K562 (cell line): ENCODE data around the gene HJV. TPM values are rescaled to one million over a fixed set of nuclear protein-coding genes. Genes with fewer than 3 reads are reported as not detected.

Experiments used
- CBX3 ChIP-seq, 2 experiments: IDR thresholded peaks; 1 replicate in 1 of 2; 2 replicates in 1 of 2; pipeline ENCODE4 v1.6.1; 2012; ENCODE audit warnings: inconsistent platforms in 2 of 2, low read length in 2 of 2, borderline replicate concordance in 1 of 2, control low read depth in 1 of 2
- ETV5 ChIP-seq: sonication (generic); formaldehyde crosslinking; IDR thresholded peaks from 2 replicates; pipeline ENCODE4 v1.4.0; 2020; ENCODE audit warnings: low read depth, mild to moderate bottlenecking, missing genetic modification reagents
- FOSL1 ChIP-seq: fragments of 200-800 bp; sonication (Bioruptor generic); conservative IDR thresholded peaks from 2 replicates; pipeline ENCODE4 v1.6.1; 2016; ENCODE audit warnings: missing genetic modification characterization, missing compliant biosample characterization
- GATAD2A ChIP-seq: fragments of 450-650 bp; IDR thresholded peaks from 2 replicates; pipeline ENCODE4 v1.6.1; 2017
- HMG20A ChIP-seq: fragments of 450-650 bp; formaldehyde crosslinking; conservative IDR thresholded peaks from 2 replicates; pipeline ENCODE4 v1.4.0; 2020; ENCODE audit warnings: mild to moderate bottlenecking, mixed read lengths
- IRF1 ChIP-seq: sonication (generic); formaldehyde crosslinking; IDR thresholded peaks from 2 replicates; pipeline ENCODE4 v1.8.0; 2022; ENCODE audit warnings: missing genetic modification reagents, mild to moderate bottlenecking, borderline replicate concordance
- KAT2B ChIP-seq: IDR thresholded peaks from one replicate; pipeline ENCODE4 v1.6.1; 2012; ENCODE audit warnings: low read depth, mild to moderate bottlenecking, control low read depth, inconsistent platforms, low read length, moderate library complexity
- KLF1 ChIP-seq: fragments of 450-650 bp; IDR thresholded peaks from 2 replicates; pipeline ENCODE4 v1.6.1; 2016; ENCODE audit warnings: missing genetic modification characterization, missing compliant biosample characterization
- MBD2 ChIP-seq: sonication (generic); IDR thresholded peaks from 2 replicates; pipeline ENCODE4 v1.6.1; 2016; ENCODE audit warnings: low read depth, borderline replicate concordance
- MYNN ChIP-seq, 2 experiments: sonication (generic); formaldehyde crosslinking in 1 of 2; IDR thresholded peaks; 2 replicates each; pipeline versions ENCODE4 v1.5.0 to v1.6.1; 2016 to 2020; ENCODE audit warnings: antibody characterized with exemption in 1 of 2, missing genetic modification reagents in 1 of 2
- NR2C2 ChIP-seq, 2 experiments: fragments of 200-800 bp in 1 of 2; sonication (Bioruptor generic) in 1 of 2; sonication (generic) in 1 of 2; formaldehyde crosslinking in 1 of 2; IDR thresholded peaks; 2 replicates each; pipeline versions ENCODE4 v1.6.1 to v1.8.0; 2016 to 2022; ENCODE audit warnings: mild to moderate bottlenecking in 1 of 2, missing compliant biosample characterization in 1 of 2, missing genetic modification characterization in 1 of 2, missing genetic modification reagents in 1 of 2
- PHF20 ChIP-seq: fragments of 450-650 bp; IDR thresholded peaks from 2 replicates; pipeline ENCODE4 v1.6.1; 2018; ENCODE audit not compliant: partially characterized antibody
- RHOXF2B ChIP-seq: fragments of 250-450 bp; sonication (Bioruptor Pico); conservative IDR thresholded peaks from 2 replicates; pipeline ENCODE4 v1.5.1; 2021
- SMAD1 ChIP-seq: fragments of 150-350 bp; IDR thresholded peaks from 2 replicates; pipeline ENCODE4 v1.6.1; 2014; ENCODE audit warnings: low read length, low read depth; ENCODE audit not compliant: partially characterized antibody
- TFAM ChIP-seq: fragments of 250-450 bp; sonication (Bioruptor Pico); conservative IDR thresholded peaks from 2 replicates; pipeline ENCODE4 v1.5.0; 2021; ENCODE audit warnings: mild to moderate bottlenecking, moderate library complexity
- ZNF609 ChIP-seq: sonication (generic); formaldehyde crosslinking; IDR thresholded peaks from 2 replicates; pipeline ENCODE4 v1.8.1; 2023; ENCODE audit warnings: missing genetic modification reagents, mild to moderate bottlenecking, borderline replicate concordance
- polyA plus RNA-seq, 8 experiments: library from polyadenylated mRNA; depleted of rRNA in 4 of 8; stranded (reverse) in 5 of 8; unstranded in 3 of 8; fragments of >200 nt; fragmentation: Nextera tagmentation in 2 of 8; fragmentation: Illumina TruSeq in 1 of 8; extraction: Ambion mirVana in 2 of 8; extraction: Trizol in 1 of 8; gene quantifications; 2 replicates each; pipeline versions ENCODE4 v1.2.1 to v1.2.3, GENCODE V29; 2011 to 2014; ENCODE audit warnings: inconsistent platforms in 1 of 8, missing spikeins in 1 of 8
- total RNA-seq, 7 experiments: library from RNA; depleted of rRNA in 6 of 7; stranded (reverse); fragments of >200 nt in 6 of 7; fragmentation: Illumina TruSeq in 2 of 7; extraction: Trizol in 2 of 7; gene quantifications; 2 replicates each; pipeline versions ENCODE4 v1.2.1 to v1.2.3, GENCODE V29; 2011 to 2021; ENCODE audit warnings: low replicate concordance in 1 of 7
- TF ChIP-seq, protein P1 (sequence below): IDR thresholded peaks from 2 replicates; pipeline ENCODE4 v1.6.1; 2011; ENCODE audit warnings: borderline replicate concordance, low read depth, mild to moderate bottlenecking, moderate library complexity, low read length; ENCODE audit not compliant: insufficient read depth, poor library complexity, severe bottlenecking
- TF ChIP-seq, protein P2 (sequence below): fragments of 450-650 bp; formaldehyde crosslinking; IDR thresholded peaks from 2 replicates; pipeline ENCODE4 v1.4.0; 2020; ENCODE audit warnings: mild to moderate bottlenecking

The HJV gene
- total and polyA plus RNA-seq, 9 of the 15 experiments (the other 6 are each of a cell fraction or from before 2014, with no cell fraction given), result 1.0 to 6.6 (median 2.4) TPM

GRCh38 chr1:145995964-145996432, 25.5 kb downstream of the HJV start (continued):
- TF ChIP-seq IRF1 (CRISPR knock-in tag) (no peak), GATAD2A (no peak), ETV5 (no peak), TFAM (CRISPR knock-in tag) (no peak), NR2C2 (CRISPR knock-in tag; IDR thresholded peaks at IDR 0.05) (0 out of 2 replicates have a peak, but pooled peaks have one; percentile 29), NR2C2 (tag; IDR thresholded peaks at IDR 0.05) (no peak), SMAD1 (no peak), KLF1 (tag) (no peak), KAT2B (no peak), FOSL1 (tag) (no peak), HMG20A (CRISPR knock-in tag) (no peak), CBX3 (IDR thresholded peaks at IDR 0.05; ENCODE audit: borderline replicate concordance in 1 of 2, low read length in 2 of 2) (no peak), MBD2 (no peak), MYNN (IDR thresholded peaks at IDR 0.05) (no peak), MYNN (CRISPR knock-in tag; IDR thresholded peaks at IDR 0.05) (no peak), RHOXF2B (CRISPR knock-in tag) (peak; percentile 94), PHF20 (no peak), ZNF609 (CRISPR knock-in tag) (no peak)
- TF ChIP-seq, protein P1, sequence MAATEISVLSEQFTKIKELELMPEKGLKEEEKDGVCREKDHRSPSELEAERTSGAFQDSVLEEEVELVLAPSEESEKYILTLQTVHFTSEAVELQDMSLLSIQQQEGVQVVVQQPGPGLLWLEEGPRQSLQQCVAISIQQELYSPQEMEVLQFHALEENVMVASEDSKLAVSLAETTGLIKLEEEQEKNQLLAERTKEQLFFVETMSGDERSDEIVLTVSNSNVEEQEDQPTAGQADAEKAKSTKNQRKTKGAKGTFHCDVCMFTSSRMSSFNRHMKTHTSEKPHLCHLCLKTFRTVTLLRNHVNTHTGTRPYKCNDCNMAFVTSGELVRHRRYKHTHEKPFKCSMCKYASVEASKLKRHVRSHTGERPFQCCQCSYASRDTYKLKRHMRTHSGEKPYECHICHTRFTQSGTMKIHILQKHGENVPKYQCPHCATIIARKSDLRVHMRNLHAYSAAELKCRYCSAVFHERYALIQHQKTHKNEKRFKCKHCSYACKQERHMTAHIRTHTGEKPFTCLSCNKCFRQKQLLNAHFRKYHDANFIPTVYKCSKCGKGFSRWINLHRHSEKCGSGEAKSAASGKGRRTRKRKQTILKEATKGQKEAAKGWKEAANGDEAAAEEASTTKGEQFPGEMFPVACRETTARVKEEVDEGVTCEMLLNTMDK, result no peak
- TF ChIP-seq, protein P2, sequence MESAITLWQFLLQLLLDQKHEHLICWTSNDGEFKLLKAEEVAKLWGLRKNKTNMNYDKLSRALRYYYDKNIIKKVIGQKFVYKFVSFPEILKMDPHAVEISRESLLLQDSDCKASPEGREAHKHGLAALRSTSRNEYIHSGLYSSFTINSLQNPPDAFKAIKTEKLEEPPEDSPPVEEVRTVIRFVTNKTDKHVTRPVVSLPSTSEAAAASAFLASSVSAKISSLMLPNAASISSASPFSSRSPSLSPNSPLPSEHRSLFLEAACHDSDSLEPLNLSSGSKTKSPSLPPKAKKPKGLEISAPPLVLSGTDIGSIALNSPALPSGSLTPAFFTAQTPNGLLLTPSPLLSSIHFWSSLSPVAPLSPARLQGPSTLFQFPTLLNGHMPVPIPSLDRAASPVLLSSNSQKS (CRISPR knock-in tag), result no peak
